ENCODE data around the gene LRRC51. TPM values are rescaled to one million over a fixed set of nuclear protein-coding genes. Genes with fewer than 3 reads are reported as not detected.

Gene LRRC51
- total RNA-seq, 2 donors from 2014 or later = 8.0 to 9.5 TPM

DNA sequence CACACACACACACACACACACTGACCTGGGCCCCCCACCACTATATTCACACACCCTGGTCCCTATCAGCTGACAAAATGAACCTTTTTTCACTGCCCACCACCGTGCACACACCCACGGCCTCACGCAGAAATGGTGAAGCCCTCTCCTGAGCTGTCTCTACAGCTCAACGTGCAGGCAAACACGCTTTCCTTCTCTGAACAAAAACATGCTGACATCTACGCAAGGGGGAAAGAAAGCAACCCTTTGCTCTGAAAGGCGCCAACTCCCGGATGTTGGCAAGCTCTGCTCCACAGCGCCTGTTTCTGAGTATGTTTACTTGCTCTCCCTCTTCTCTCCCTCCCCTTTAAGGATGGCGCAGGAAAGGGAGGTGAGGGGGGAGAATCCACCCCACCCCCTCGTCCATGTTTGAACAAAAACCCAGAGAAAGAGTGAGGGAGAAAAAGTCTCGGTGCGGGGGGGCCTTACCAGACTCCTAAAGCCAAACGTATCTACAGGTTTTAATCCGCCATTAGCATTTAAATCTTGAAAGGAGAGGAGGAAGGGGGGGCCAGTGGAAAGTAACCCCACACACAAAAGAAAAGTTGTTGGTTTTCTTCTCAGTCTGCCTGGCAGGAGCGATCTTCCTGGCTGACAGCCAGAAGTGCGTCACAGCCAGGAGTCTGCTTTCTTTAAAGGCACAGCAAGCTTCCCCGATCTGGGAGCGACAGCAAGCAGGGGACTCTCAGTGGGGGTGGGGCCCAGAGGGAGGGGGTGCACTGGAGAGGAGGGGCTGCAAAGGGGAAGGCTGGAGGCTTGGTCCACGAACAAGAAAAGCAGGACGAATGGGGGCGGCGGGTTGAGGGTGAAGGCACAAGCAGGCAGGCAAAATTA lies 39.9 kb upstream of the LRRC51 start:
- no peak for TF ChIP-seq CTCF (conservative IDR thresholded peaks at IDR 0.05)
- Histone ChIP-seq H3K9ac (ENCODE audit: extremely low read depth, low read length, poor library complexity, severe bottlenecking) (peak overlapping the region; percentile 65), H3K27me3 (ENCODE audit: control insufficient read depth, insufficient read depth, low read length, poor library complexity, severe bottlenecking) (no peaks in the 10 kb centered on the region), H3K4me1 (ENCODE audit: control insufficient read depth, insufficient read depth, low read length) (peaks cover 20% of the 10 kb centered on the region), H3K4me3 (ENCODE audit: low read length) (peak overlapping the region; percentile 88), H3K27ac (ENCODE audit: low read depth, low read length) (peak overlapping the region; percentile 98), H3K9me3 (ENCODE audit: control insufficient read depth, low read length) (no peaks in the 10 kb centered on the region), H3K36me3 (ENCODE audit: control insufficient read depth, insufficient read depth, low read length) (peaks cover 7% of the 10 kb centered on the region)
- Mint-ChIP-seq H3K27me3 (ENCODE audit: insufficient read depth) (no peaks in the 10 kb centered on the region), H3K36me3 (ENCODE audit: low read depth) (peaks cover 7% of the 10 kb centered on the region), H3K27ac (no peak overlapping the region), H3K9me3 (no peaks in the 10 kb centered on the region), H3K4me1 (peaks cover 8% of the 10 kb centered on the region), H3K4me3 (no peak overlapping the region)
- 2 to 6% methylated on average over 7 to 20 of the region's 23 CpGs for WGBS, 2 experiments (ENCODE audit: insufficient coverage in 1 of 2, insufficient read length in 1 of 2)
- peak; percentile 89 for DNase-seq

GRCh38 chr11:72041364-72042063 lies 39.1 kb upstream of the LRRC51 start:
- no peak overlapping the region for H3K4me3 Mint-ChIP-seq
- no peaks in the 10 kb centered on the region for H3K27me3 Mint-ChIP-seq (ENCODE audit: insufficient read depth)

More at GRCh38 chr11:72041364-72042063, 39.1 kb upstream of the LRRC51 start:
- H3K9me3 ChIP-seq (ENCODE audit: control insufficient read depth, low read length) = no peaks in the 10 kb centered on the region
- H3K27me3 ChIP-seq (ENCODE audit: control insufficient read depth, insufficient read depth, low read length, poor library complexity, severe bottlenecking) = no peaks in the 10 kb centered on the region
- 30 to 31% methylated on average over 6 to 23 of the region's 23 CpGs for WGBS, 2 experiments (ENCODE audit: insufficient coverage in 1 of 2, insufficient read length in 1 of 2)
- no peaks in the 10 kb centered on the region for H3K9me3 Mint-ChIP-seq
- TF ChIP-seq CTCF (conservative IDR thresholded peaks at IDR 0.05) = no peak
- peak overlapping the region; percentile 98 for H3K27ac ChIP-seq (ENCODE audit: low read depth, low read length)
- H3K9ac ChIP-seq (ENCODE audit: extremely low read depth, low read length, poor library complexity, severe bottlenecking) = peak overlapping the region; percentile 65
- H3K27ac Mint-ChIP-seq = no peak overlapping the region
- H3K36me3 Mint-ChIP-seq (ENCODE audit: low read depth) = peaks cover 5% of the 10 kb centered on the region
- peaks cover 5% of the 10 kb centered on the region for H3K36me3 ChIP-seq (ENCODE audit: control insufficient read depth, insufficient read depth, low read length)
- peaks cover 8% of the 10 kb centered on the region for H3K4me1 Mint-ChIP-seq
- H3K4me1 ChIP-seq (ENCODE audit: control insufficient read depth, insufficient read depth, low read length) = peaks cover 20% of the 10 kb centered on the region
- peak; percentile 81 for DNase-seq
- peak overlapping the region; percentile 88 for H3K4me3 ChIP-seq (ENCODE audit: low read length)

Data from endodermal cell (in vitro differentiated cells).